Neural cell (in vitro differentiated cells): ENCODE results near the gene NECTIN1. TPM values are rescaled to one million over a fixed set of nuclear protein-coding genes. Genes with fewer than 3 reads are reported as not detected.

ENCODE experiments used
- H2AFZ ChIP-seq: fragments of 200-600, 300-800 bp; sonication (generic), shearing (Covaris generic); 2 replicates; pipeline ENCODE4 v1.6.0; 2014; ENCODE audit warnings: low read depth, mild to moderate bottlenecking, antibody characterized with exemption, low read length, moderate library complexity
- H3F3A ChIP-seq: fragments of 200-600 bp; shearing (Covaris generic); 2 replicates; pipeline ENCODE4 v1.6.1; 2016; ENCODE audit warnings: mild to moderate bottlenecking, moderate library complexity, mixed read lengths, antibody characterized with exemption, low read length; ENCODE audit not compliant: insufficient read depth, poor library complexity, severe bottlenecking
- H3K27ac ChIP-seq: fragments of 200-600, 300-800 bp; sonication (generic), shearing (Covaris generic); 2 replicates; pipeline ENCODE4 v1.5.1; 2014; ENCODE audit warnings: mild to moderate bottlenecking, low read length, moderate library complexity
- H3K27me3 ChIP-seq: fragments of 300-800, 200-600 bp; sonication (generic), shearing (Covaris generic); 2 replicates; pipeline ENCODE4 v1.6.0; 2014; ENCODE audit warnings: mild to moderate bottlenecking, low read depth, low read length, moderate library complexity; ENCODE audit not compliant: insufficient read depth
- H3K36me3 ChIP-seq: fragments of 300-800, 200-600 bp; sonication (generic), shearing (Covaris generic); 2 replicates; pipeline ENCODE4 v1.5.1; 2014; ENCODE audit warnings: mild to moderate bottlenecking, antibody characterized with exemption, low read length, moderate library complexity; ENCODE audit not compliant: insufficient read depth
- H3K4me2 ChIP-seq: fragments of 300-800, 200-600 bp; sonication (generic), shearing (Covaris generic); 2 replicates; pipeline ENCODE4 v1.6.0; 2014; ENCODE audit warnings: mild to moderate bottlenecking, low read length
- H3K4me3 ChIP-seq: fragments of 300-800, 200-600 bp; sonication (generic), shearing (Covaris generic); 2 replicates; pipeline ENCODE4 v1.5.1; 2014; ENCODE audit warnings: mild to moderate bottlenecking, low read length, moderate library complexity
- H3K79me2 ChIP-seq: fragments of 200-600 bp; shearing (Covaris generic); replicated peaks from 2 replicates; pipeline ENCODE4 v1.6.0; 2014; ENCODE audit warnings: mild to moderate bottlenecking, low read length, moderate library complexity; ENCODE audit not compliant: insufficient read depth
- H3K9ac ChIP-seq: fragments of 300-800, 200-600 bp; sonication (generic), shearing (Covaris generic); 2 replicates; pipeline ENCODE4 v1.6.1; 2016; ENCODE audit warnings: mild to moderate bottlenecking, low read length, mixed read lengths
- H3K9me2 ChIP-seq: fragments of 200-600 bp; shearing (Covaris generic); 2 replicates; pipeline ENCODE4 v1.6.1; 2016; ENCODE audit warnings: mild to moderate bottlenecking, low read length, mixed read lengths; ENCODE audit not compliant: insufficient read depth
- H3K9me3 ChIP-seq: fragments of 200-600, 300-800 bp; sonication (generic), shearing (Covaris generic); 2 replicates; pipeline ENCODE4 v1.6.1; 2016; ENCODE audit warnings: mild to moderate bottlenecking, mixed run types, low read length, moderate library complexity, mixed read lengths
- H4K20me1 ChIP-seq: fragments of 200-600 bp; shearing (Covaris generic); 2 replicates; pipeline ENCODE4 v1.6.1; 2016; ENCODE audit warnings: mild to moderate bottlenecking, mixed run types; ENCODE audit not compliant: insufficient read depth
- CTCF ChIP-seq: fragments of 450-650 bp; IDR thresholded peaks from 2 replicates; pipeline ENCODE4 v1.5.1; 2014; ENCODE audit warnings: antibody characterized with exemption, mild to moderate bottlenecking, moderate library complexity; ENCODE audit not compliant: poor library complexity, severe bottlenecking
- EP300 ChIP-seq: fragments of 450-650 bp; conservative IDR thresholded peaks from 2 replicates; pipeline ENCODE4 v1.6.1; 2014; ENCODE audit warnings: antibody characterized with exemption, mild to moderate bottlenecking, moderate library complexity; ENCODE audit not compliant: poor library complexity, severe bottlenecking
- EZH2 ChIP-seq: fragments of 200-600, 300-800 bp; shearing (Covaris generic), sonication (generic); IDR thresholded peaks from 2 replicates; pipeline ENCODE4 v1.6.1; 2014; ENCODE audit warnings: antibody characterized with exemption, low read length, borderline replicate concordance, mild to moderate bottlenecking; ENCODE audit not compliant: insufficient read depth, poor library complexity, severe bottlenecking
- MXI1 ChIP-seq: fragments of 450-650 bp; conservative IDR thresholded peaks from 2 replicates; pipeline ENCODE4 v1.6.1; 2014; ENCODE audit warnings: antibody characterized with exemption, mild to moderate bottlenecking; ENCODE audit not compliant: poor library complexity, severe bottlenecking
- POLR2AphosphoS5 ChIP-seq: IDR thresholded peaks from 2 replicates; pipeline ENCODE4 v1.6.1; 2012
- RAD21 ChIP-seq: fragments of 450-650 bp; conservative IDR thresholded peaks from 2 replicates; pipeline ENCODE4 v1.6.1; 2014; ENCODE audit warnings: antibody characterized with exemption, mild to moderate bottlenecking, moderate library complexity
- REST ChIP-seq: IDR thresholded peaks from 2 replicates; pipeline ENCODE4 v1.6.1; 2012; ENCODE audit warnings: borderline replicate concordance
- SMC3 ChIP-seq: fragments of 450-650 bp; conservative IDR thresholded peaks from 2 replicates; pipeline ENCODE4 v1.6.1; 2014; ENCODE audit warnings: antibody characterized with exemption, mild to moderate bottlenecking, moderate library complexity; ENCODE audit not compliant: poor library complexity
- TAF1 ChIP-seq: IDR thresholded peaks from 2 replicates; pipeline ENCODE4 v1.6.1; 2012; ENCODE audit warnings: low read depth
- polyA plus RNA-seq: library from polyadenylated mRNA; depleted of rRNA; stranded (reverse); fragments of >200 nt; gene quantifications from 2 replicates; pipeline ENCODE4 v1.2.3, GENCODE V29; 2014

The NECTIN1 gene
- polyA plus RNA-seq, 1 donor from 2014 or later = 5.6 TPM

- no peak for TF ChIP-seq POLR2AphosphoS5
- TF ChIP-seq REST = no peak
- TF ChIP-seq SMC3 = no peak
- TF ChIP-seq RAD21 = no peak
- TF ChIP-seq TAF1 = no peak
- TF ChIP-seq MXI1 = no peak
- TF ChIP-seq EZH2 = no peak
- TF ChIP-seq EP300 = no peak
- TF ChIP-seq CTCF = no peak
- no peaks in the 10 kb centered on the region for H3K9me3 ChIP-seq
- no peaks in the 10 kb centered on the region for H3K36me3 ChIP-seq
- H3K4me3 ChIP-seq = no peak overlapping the region
- no peaks in the 10 kb centered on the region for H4K20me1 ChIP-seq
- H3K27me3 ChIP-seq = no peaks in the 10 kb centered on the region
- H3K27ac ChIP-seq = no peak overlapping the region
- H3K4me2 ChIP-seq = no peak overlapping the region
- H3K9me2 ChIP-seq = no peaks in the 10 kb centered on the region
- no peak overlapping the region for H2AFZ ChIP-seq
- no peak overlapping the region for H3K9ac ChIP-seq
- H3F3A ChIP-seq = no peaks in the 10 kb centered on the region
- H3K79me2 ChIP-seq = peaks cover 24% of the 10 kb centered on the region
Observed at GRCh38 chr11:119730789-119731386, 1.9 kb upstream of the NECTIN1 start.

- Histone ChIP-seq H3K36me3 (no peaks in the 10 kb centered on the region), H3K27ac (no peak overlapping the region), H3K27me3 (no peaks in the 10 kb centered on the region), H3K4me2 (no peak overlapping the region), H3F3A (no peaks in the 10 kb centered on the region), H4K20me1 (no peaks in the 10 kb centered on the region), H3K9me2 (no peaks in the 10 kb centered on the region), H3K4me3 (peak overlapping the region; percentile 87), H3K9ac (peak overlapping the region; percentile 86), H2AFZ (no peak overlapping the region), H3K9me3 (no peaks in the 10 kb centered on the region), H3K79me2 (peaks cover 32% of the 10 kb centered on the region)
- TF ChIP-seq SMC3 (no peak), RAD21 (no peak), TAF1 (peak; percentile 10), CTCF (no peak), REST (no peak), POLR2AphosphoS5 (no peak), EP300 (no peak)
Observed at GRCh38 chr11:119729951-119730613, 1.1 kb upstream of the NECTIN1 start.
